HepG2 (cell line): ENCODE data around the gene BCL6. TPM values are rescaled to one million over a fixed set of nuclear protein-coding genes. Genes with fewer than 3 reads are reported as not detected.

Experiments
- ATAC-seq: fragments of 200-7000 bp; cut with Tn5 transposase; 3 replicates; pipeline ENCODE4 v1.9.1; 2020; ENCODE audit warnings: mild to moderate bottlenecking, moderate library complexity
- BruUV-seq: library from RNA; stranded (reverse); fragments of 400-500 nt; replicated peaks from 2 replicates; lab custom pipeline; 2021; lab: Mats Ljungman, UMichigan
- CTCF ChIA-PET: fragments of 300-600 bp; formaldehyde crosslinking; extraction: SDS; loops from one replicate; lab custom pipeline; 2021; ENCODE audit warnings: low total read pairs, inconsistent platforms, low intra/inter-chr PET ratio; lab: Yijun Ruan, JAX
- POLR2A ChIA-PET: fragments of 350-600 bp; sonication (Branson Sonifier 250); formaldehyde crosslinking; loops from one replicate; lab custom pipeline; 2020; ENCODE audit warnings: antibody characterized with exemption, inconsistent platforms; lab: Yijun Ruan, JAX
- DNase-seq: peaks from one replicate; pipeline ENCODE4 v3.0.0-alpha.2; 2015; ENCODE audit warnings: low spot score
- FAIRE-seq: peaks from 3 replicates; lab custom pipeline; 2011; peaks lifted over from hg19 to GRCh38; lab: Jason Lieb, UNC
- H2AFZ ChIP-seq: one replicate; pipeline ENCODE4 v1.6.1; 2011; ENCODE audit warnings: low read length, inconsistent platforms
- H3K27ac ChIP-seq: fragments of 300-600 bp; 3 replicates; pipeline ENCODE4 v1.8.0; 2011; ENCODE audit warnings: mixed run types, mild to moderate bottlenecking, mixed read lengths, low read length, inconsistent platforms; ENCODE audit not compliant: insufficient read depth; ENCODE audit errors: extremely low read length
- H3K27me3 ChIP-seq, 2 experiments: fragments of 200-600 bp in 1 of 2; 2 replicates in 1 of 2; 3 replicates in 1 of 2; pipeline versions ENCODE4 v1.6.0 to v1.8.0; 2011; ENCODE audit warnings: low read length in 2 of 2, mild to moderate bottlenecking in 2 of 2, moderate library complexity in 2 of 2, inconsistent platforms in 1 of 2; ENCODE audit not compliant: insufficient read depth in 2 of 2, control insufficient read depth in 1 of 2
- H3K36me3 ChIP-seq, 2 experiments: fragments of 200-600 bp in 1 of 2; replicated peaks in 1 of 2; 2 replicates in 1 of 2; 3 replicates in 1 of 2; pipeline versions ENCODE4 v1.5.1 to v1.8.0; 2011; ENCODE audit warnings: low read length in 2 of 2, inconsistent platforms in 1 of 2; ENCODE audit not compliant: insufficient read depth in 2 of 2, control insufficient read depth in 1 of 2
- H3K4me1 ChIP-seq: 2 replicates; pipeline ENCODE4 v1.5.1; 2012; ENCODE audit warnings: low read length, inconsistent platforms; ENCODE audit not compliant: insufficient read depth
- H3K4me2 ChIP-seq: 2 replicates; pipeline ENCODE4 v1.6.0; 2011; ENCODE audit warnings: low read depth, low read length, inconsistent platforms
- H3K4me3 ChIP-seq, 3 experiments: fragments of 200-600 bp in 1 of 3; sonication (generic), shearing (Covaris generic) in 1 of 3; replicated peaks in 1 of 3; 2 replicates each; pipeline ENCODE4 v1.5.1; 2011 to 2016; ENCODE audit warnings: low read length in 3 of 3, inconsistent platforms in 2 of 3, low read depth in 2 of 3, mild to moderate bottlenecking in 2 of 3, control low read depth in 1 of 3, mixed read lengths in 1 of 3; ENCODE audit not compliant: insufficient read depth in 1 of 3
- H3K79me2 ChIP-seq: one replicate; pipeline ENCODE4 v1.6.1; 2011; ENCODE audit warnings: low read length, inconsistent platforms; ENCODE audit not compliant: insufficient read depth
- H3K9ac ChIP-seq: 2 replicates; pipeline ENCODE4 v1.6.0; 2011; ENCODE audit warnings: mild to moderate bottlenecking, low read depth, low read length, inconsistent platforms; ENCODE audit not compliant: insufficient read depth
- H3K9me3 ChIP-seq: 2 replicates; pipeline ENCODE4 v1.5.1; 2012; ENCODE audit warnings: mild to moderate bottlenecking, low read length
- H4K20me1 ChIP-seq: 2 replicates; pipeline ENCODE4 v1.6.0; 2011; ENCODE audit warnings: inconsistent platforms, mild to moderate bottlenecking, low read length, moderate library complexity; ENCODE audit not compliant: insufficient read depth
- AGO1 ChIP-seq: fragments of 200-400 bp; formaldehyde crosslinking; IDR thresholded peaks from 2 replicates; pipeline ENCODE4 v1.6.1; 2017; ENCODE audit warnings: mild to moderate bottlenecking, low read depth, low read length, moderate library complexity; ENCODE audit not compliant: poor library complexity, severe bottlenecking
- AGO2 ChIP-seq: fragments of 200-400 bp; formaldehyde crosslinking; optimal IDR thresholded peaks from 2 replicates; pipeline ENCODE3; 2017; ENCODE audit warnings: mild to moderate bottlenecking, low read depth, low read length, moderate library complexity
- POLR2A ChIP-seq, 2 experiments: IDR thresholded peaks; 2 replicates each; pipeline ENCODE4 v1.6.1; 2011; ENCODE audit warnings: low read depth in 2 of 2, low read length in 2 of 2, mild to moderate bottlenecking in 1 of 2, moderate library complexity in 1 of 2; ENCODE audit not compliant: insufficient read depth in 1 of 2
- RBM22 ChIP-seq: fragments of 200-400 bp; formaldehyde crosslinking; optimal IDR thresholded peaks from 2 replicates; pipeline ENCODE3; 2017; ENCODE audit warnings: mild to moderate bottlenecking, low read length, moderate library complexity
- ZNF260 ChIP-seq: sonication (generic); formaldehyde crosslinking; IDR thresholded peaks from 2 replicates; pipeline ENCODE4 v1.4.0; 2020; ENCODE audit warnings: missing genetic modification reagents, low read depth, mild to moderate bottlenecking, borderline replicate concordance
- ZNF589 ChIP-seq: sonication (generic); formaldehyde crosslinking; conservative IDR thresholded peaks from 2 replicates; pipeline ENCODE4 v1.8.0; 2022; ENCODE audit warnings: mild to moderate bottlenecking, moderate library complexity, missing genetic modification reagents
- WGBS: methylation state at CpG from one replicate; pipeline ENCODE4 v1.1.6; 2017; ENCODE audit warnings: low lambda C conversion rate; 5-methylcytosine and 5-hydroxymethylcytosine counted together
- in situ Hi-C: cut with HindIII; loops from 2 replicates; pipeline ENCODE4 v1.10.0; 2017; ENCODE audit warnings: low pct_unique_long_range_greater_than_20kb; ENCODE audit not compliant: extremely low pct_ligation_motif_present
- intact Hi-C: fragments of 100-400 bp; cut with micrococcal nuclease; formaldehyde crosslinking; loops from one replicate; pipeline ENCODE4 v1.10.0; 2022; ENCODE audit not compliant: unreplicated experiment
- polyA plus RNA-seq, 8 experiments: library from polyadenylated mRNA; depleted of rRNA in 3 of 8; stranded (reverse) in 7 of 8; unstranded in 1 of 8; fragments of >200 nt; fragmentation: Illumina TruSeq in 4 of 8; extraction: Trizol in 4 of 8; gene quantifications; 2 replicates each; pipeline versions ENCODE4 v1.2.1 to v1.2.3, GENCODE V29; 2011 to 2016; ENCODE audit warnings: low read depth in 4 of 8, missing spikeins in 1 of 8, mixed read lengths in 1 of 8; ENCODE audit not compliant: insufficient read depth in 1 of 8
- total RNA-seq, 5 experiments: library from RNA; depleted of rRNA; stranded (reverse); fragments of >200 nt; fragmentation: Illumina TruSeq; extraction: Trizol; gene quantifications; 2 replicates each; pipeline ENCODE4 v1.2.3, GENCODE V29; 2016; ENCODE audit warnings: low read depth in 1 of 5
- TF ChIP-seq, protein P1 (sequence below): sonication (generic); formaldehyde crosslinking; IDR thresholded peaks from 2 replicates; pipeline ENCODE4 v1.5.0; 2020; ENCODE audit warnings: missing genetic modification reagents

The BCL6 gene
- total and polyA plus RNA-seq, 2 of the 13 experiments (the other 11 are each of a cell fraction or from before 2014, with no cell fraction given), result 21.2 to 53.7 TPM

DNA sequence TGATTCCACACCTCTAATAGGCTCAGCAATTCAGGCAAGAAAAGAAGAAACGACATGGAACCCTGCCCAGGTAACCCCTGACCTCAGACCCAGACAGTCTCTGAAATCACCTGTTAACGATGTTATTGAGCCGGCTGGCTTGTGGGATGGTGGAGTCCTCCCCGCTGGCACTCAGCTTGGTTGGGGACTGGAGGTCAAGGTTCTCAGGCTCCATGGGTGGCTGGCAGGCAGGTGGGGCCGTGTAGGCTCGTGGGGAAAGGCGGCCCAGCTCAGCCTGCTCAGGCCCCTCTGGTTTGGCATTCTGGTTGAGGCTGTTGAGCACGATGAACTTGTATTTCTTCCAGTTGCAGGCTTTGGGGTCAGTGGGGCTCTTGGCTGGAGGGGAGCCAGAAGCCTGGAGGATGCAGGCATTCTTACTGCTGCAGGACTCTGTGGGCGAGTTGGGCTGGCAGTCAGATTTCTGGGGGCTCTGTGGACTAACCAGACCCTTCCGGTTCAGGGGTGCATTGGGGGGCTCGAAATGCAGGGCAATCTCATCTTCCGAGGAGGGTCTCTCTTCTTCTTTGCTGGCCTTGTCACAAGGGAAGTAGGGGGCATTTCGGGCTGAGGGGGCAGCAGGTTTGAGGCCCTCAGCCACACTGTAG lies 16.2 kb downstream of the BCL6 start:
- in situ Hi-C loops, result loop anchor here (25.0 kb wide), 3 partner anchors 683 to 1008 kb away; no protein-coding TSS in a partner anchor
- no peaks in the 10 kb centered on the region for H3K27me3 ChIP-seq
- no peak for ATAC-seq
- H3K4me3 ChIP-seq, result no peak overlapping the region
- peaks cover 26% of the 10 kb centered on the region; the same call in 1 of the 2 replicates for H4K20me1 ChIP-seq
- WGBS, result 92% methylated on average over 9 of the region's 13 CpGs
- H2AFZ ChIP-seq, result no peak overlapping the region
- TSS peak; percentile 2 for BruUV-seq
- H3K4me2 ChIP-seq, result no peak overlapping the region
- no peak for DNase-seq
- no peak overlapping the region for H3K9ac ChIP-seq
- ChIA-PET POLR2A (no interaction called here), CTCF (no interaction called here)
- H3K27ac ChIP-seq, result no peak overlapping the region
- H3K9me3 ChIP-seq, result no peaks in the 10 kb centered on the region
- H3K79me2 ChIP-seq, result peaks cover 7% of the 10 kb centered on the region
- H3K36me3 ChIP-seq, result peaks cover 67 to 98% of the 10 kb centered on the region in 2 experiments
- no peaks in the 10 kb centered on the region for H3K4me1 ChIP-seq
- intact Hi-C loops, result no loop called here
- no peak for FAIRE-seq
- peak; percentile 46 for TF ChIP-seq AGO2
- TF ChIP-seq POLR2A (IDR thresholded peaks at IDR 0.05; ENCODE audit: insufficient read depth in 1 of 2, low read depth in 2 of 2, low read length in 2 of 2), result 0 out of 4 replicates have a peak, but pooled peaks of 1 of the 2 experiments have one; percentile 8
- TF ChIP-seq, protein P1, sequence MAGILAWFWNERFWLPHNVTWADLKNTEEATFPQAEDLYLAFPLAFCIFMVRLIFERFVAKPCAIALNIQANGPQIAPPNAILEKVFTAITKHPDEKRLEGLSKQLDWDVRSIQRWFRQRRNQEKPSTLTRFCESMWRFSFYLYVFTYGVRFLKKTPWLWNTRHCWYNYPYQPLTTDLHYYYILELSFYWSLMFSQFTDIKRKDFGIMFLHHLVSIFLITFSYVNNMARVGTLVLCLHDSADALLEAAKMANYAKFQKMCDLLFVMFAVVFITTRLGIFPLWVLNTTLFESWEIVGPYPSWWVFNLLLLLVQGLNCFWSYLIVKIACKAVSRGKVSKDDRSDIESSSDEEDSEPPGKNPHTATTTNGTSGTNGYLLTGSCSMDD (CRISPR knock-in tag), result no peak

DNA sequence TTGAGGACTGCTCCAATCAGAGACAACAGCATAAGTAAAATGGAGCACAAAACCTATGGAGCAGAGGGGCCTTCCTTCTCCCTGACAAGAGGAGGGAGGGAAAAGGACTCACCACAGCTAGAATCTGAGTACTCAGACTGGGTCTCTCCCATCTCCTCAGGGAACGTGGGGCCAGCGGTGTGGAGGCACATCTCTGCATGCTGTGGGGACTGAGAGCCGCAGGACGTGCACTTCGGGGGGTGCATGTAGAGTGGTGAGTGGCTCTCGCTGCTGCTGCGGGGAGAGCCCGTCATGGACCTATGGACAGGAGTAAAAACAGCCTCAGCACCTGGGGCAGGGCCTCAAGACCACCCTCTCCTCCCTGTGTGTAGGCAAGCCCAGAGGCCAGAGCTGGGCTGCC lies 17.0 kb downstream of the BCL6 start:
- CTCF ChIA-PET, result no interaction called here
- no peaks in the 10 kb centered on the region for H3K27me3 ChIP-seq
- no TSS peak for BruUV-seq
- POLR2A ChIA-PET, result no interaction called here
- H3K4me2 ChIP-seq, result no peak overlapping the region
- ATAC-seq (no peak), FAIRE-seq (no peak), DNase-seq (no peak)
- H4K20me1 ChIP-seq, result peaks cover 20% of the 10 kb centered on the region; the same call in 1 of the 2 replicates
- intact Hi-C loops, result no loop called here
- 95% methylated on average over 6 of the region's 8 CpGs for WGBS
- H3K9me3 ChIP-seq, result no peaks in the 10 kb centered on the region
- H3K36me3 ChIP-seq, result peaks cover 67 to 98% of the 10 kb centered on the region in 2 experiments
- no peak overlapping the region for H2AFZ ChIP-seq
- TF ChIP-seq AGO1 (peak; percentile 76), ZNF589 (no peak), ZNF260 (CRISPR knock-in tag) (no peak), RBM22 (peak; percentile 79)
- no peaks in the 10 kb centered on the region for H3K4me1 ChIP-seq
- no peak overlapping the region for H3K4me3 ChIP-seq
- in situ Hi-C loops, result loop anchor here (25.0 kb wide), 3 partner anchors 684 to 1009 kb away; no protein-coding TSS in a partner anchor
- H3K27ac ChIP-seq, result no peak overlapping the region
- H3K9ac ChIP-seq, result no peak overlapping the region
- peaks cover under 1% of the 10 kb centered on the region for H3K79me2 ChIP-seq
